Left renal cortex interstitium (tissue), 4 donors: ENCODE measurements around the gene AKR1A1. TPM values are rescaled to one million over a fixed set of nuclear protein-coding genes. Genes with fewer than 3 reads are reported as not detected.
"Not testable (repeated sequence)": the region's sequence is repeated elsewhere in the genome, so short reads cannot be mapped to it uniquely, and the experiment has no call there.

Source experiments
- DNase-seq, 4 donors: peaks; one replicate each; pipeline ENCODE4 v3.0.0-alpha.2; 2013; ENCODE audit warnings: low read depth in 4 of 4, low spot score in 2 of 4, missing footprints in 1 of 4
- polyA plus RNA-seq, 4 donors: library from polyadenylated mRNA; unstranded; fragments of 120-200 nt; gene quantifications; one replicate each; pipeline ENCODE4 v1.2.1, GENCODE V29; 2013; ENCODE audit not compliant: insufficient read length in 4 of 4

The AKR1A1 gene
- 100 to 1,000 TPM; 287 to 318 (median 292) TPM for polyA plus RNA-seq

GRCh38 chr1:45550401-45551351, at the start of gene AKR1A1:
AKR1A1 (plus strand) TSS chr1:45550826; CDS start chr1:45561795, 10,969 bp downstream.
- peak; percentile 80 to 90 (median 88) for DNase-seq

GRCh38 chr1:45501505-45501859, 49.1 kb upstream of the AKR1A1 start:
- DNase-seq = no peak

GRCh38 chr1:45503462-45504360, 46.9 kb upstream of the AKR1A1 start:
- no peak for DNase-seq

GRCh38 chr1:45507195-45507594, 43.4 kb upstream of the AKR1A1 start:
- DNase-seq = no peak

GRCh38 chr1:45507893-45508292, 42.7 kb upstream of the AKR1A1 start:
- no peak for DNase-seq

DNA sequence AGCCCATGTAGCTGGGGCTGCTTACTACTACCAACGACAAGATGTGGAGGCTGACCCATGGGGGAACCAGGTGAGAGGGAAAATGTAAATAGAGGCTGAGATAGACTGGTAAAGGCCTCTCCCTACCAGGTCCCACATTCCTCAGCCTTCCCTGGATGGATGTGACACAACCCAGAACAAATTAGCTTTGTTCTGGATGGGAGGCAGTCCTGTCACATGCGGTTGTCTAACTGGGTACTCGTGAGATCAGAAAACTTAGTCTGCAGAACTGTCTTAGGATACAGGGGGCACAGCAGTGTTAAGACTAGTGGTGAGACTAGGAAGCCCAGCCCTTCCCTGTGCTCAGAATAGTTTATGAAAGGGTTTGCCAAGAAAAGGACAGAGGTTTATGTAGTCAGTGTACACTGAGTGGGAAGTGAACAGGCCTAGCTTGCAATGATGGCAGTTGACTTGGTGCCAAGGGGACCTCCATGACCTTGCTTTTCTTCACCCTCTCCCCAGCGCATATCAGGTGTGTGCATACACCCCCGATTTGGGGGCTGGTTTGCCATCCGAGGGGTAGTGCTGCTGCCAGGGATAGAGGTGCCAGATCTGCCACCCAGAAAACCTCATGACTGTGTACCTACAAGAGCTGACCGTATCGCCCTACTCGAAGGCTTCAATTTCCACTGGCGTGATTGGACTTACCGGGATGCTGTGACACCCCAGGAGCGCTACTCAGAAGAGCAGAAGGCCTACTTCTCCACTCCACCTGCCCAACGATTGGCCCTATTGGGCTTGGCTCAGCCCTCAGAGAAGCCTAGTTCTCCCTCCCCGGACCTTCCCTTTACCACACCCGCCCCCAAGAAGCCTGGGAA, 42.1 kb upstream of the AKR1A1 start:
- no peak for DNase-seq

DNA sequence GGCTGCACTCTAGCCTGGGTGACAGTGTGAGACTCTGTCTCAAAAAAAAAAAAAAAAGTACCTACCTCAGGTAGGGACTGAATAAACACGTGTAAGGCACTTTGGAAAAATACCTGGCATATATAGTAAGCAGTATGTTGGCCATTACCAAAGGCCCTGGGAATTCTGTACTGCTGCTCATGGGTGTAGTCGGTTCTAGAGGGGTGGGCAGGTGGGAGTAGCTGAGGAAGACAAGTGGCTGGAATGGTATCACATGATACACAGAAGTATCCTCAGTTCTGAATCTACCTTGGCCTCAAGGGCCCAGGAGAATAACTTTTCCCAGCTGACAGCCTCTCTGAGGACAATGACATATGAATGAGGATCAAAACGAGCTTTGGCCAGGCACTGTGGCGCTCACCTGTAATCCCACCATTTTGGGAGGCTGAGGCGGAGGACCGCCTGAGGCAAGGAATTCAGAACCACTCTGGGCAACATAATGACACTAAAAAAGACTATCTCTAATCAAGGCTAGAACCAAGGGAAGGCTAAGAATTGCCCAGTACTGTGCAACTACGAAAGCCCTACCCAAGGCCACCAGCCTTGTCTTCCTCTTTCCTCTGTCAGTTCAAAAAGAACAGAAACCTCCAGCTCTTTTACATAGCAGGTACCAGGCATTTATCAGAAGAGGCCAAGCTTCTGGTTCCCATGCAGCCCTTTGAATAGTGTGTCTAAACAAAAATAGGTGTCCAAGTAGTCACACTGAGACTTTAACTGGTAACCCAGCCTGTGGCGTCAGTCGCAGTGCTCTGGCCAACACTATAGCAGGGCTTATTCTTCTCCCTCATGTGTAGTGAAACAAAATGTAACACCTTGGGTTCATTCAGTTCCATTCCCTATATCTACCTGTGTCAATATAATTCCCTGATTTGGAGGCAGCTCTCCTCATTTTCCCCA, 40.3 kb upstream of the AKR1A1 start:
- DNase-seq = no peak

DNA sequence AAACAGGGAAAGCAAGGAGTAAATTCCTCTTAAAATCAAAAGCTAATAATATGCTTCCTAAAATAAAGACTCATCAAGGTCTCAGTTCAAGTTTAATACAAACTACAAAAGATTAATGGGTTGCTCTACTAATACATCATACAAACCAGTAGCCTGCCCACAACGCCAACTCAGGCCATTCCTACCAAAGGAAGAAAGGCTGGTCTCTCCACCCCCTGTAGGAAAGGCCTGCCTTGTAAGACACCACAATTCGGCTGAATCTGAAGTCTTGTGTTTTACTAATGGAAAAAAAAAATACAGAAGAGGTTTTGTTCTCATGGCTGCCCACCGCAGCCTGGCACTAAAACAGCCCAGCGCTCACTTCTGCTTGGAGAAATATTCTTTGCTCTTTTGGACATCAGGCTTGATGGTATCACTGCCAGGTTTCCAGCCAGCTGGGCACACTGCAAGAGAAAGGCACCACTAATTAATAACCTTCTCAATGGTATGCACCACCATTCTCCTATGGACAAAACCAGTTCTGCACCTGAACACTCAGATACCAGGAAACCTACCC, 39.6 kb upstream of the AKR1A1 start:
- DNase-seq = no peak

DNA sequence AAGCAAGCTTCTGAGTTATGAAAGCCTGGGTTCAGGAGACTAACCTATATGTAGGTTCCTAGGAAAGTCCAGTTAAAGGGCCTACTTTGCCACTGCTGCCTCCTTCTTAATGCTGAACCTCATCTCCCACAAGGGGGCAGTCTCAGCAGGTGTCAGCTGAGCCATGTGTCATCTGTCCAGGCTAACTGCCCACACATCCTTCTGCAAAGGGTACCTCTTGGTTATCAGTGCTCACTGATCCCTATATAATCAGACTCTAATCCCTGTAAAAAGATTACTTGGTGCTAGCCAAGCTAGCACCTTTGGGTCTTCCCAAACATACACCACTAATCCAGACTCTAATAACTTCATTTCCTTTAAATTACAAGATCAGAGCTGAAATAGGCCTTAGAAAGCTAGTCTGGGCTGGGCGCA, 38.0 kb upstream of the AKR1A1 start:
- no peak for DNase-seq

DNA sequence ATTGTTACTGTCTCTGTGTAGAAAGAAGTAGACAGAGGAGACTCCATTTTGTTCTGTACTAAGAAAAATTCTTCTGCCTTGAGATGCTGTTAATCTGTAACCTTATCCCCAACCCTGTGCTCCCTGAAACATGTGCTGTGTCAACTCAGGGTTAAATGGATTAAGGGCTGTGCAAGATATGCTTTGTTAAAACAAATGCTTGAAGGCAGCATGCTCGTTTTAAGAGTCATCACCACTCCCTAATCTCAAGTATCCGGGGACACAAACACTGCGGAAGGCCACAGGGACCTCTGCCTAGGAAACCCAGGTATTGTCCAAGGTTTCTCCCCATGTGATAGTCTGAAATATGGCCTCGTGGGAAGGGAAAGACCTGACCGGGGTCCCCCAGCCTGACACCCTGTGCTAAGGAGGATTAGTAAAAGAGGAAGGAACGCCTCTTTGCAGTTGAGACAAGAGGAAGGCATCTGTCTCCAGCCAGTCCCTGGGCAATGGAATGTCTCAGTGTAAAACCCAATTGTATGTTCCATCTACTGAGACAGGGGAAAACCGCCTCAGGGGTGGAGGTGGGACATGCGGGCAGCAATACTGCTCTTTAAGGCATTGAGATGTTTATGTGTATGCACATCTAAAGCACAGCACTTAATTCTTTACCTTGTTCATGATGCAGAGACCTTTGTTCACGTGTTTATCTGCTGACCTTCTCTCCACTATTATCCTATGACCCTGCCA, 36.9 kb upstream of the AKR1A1 start:
- not testable (repeated sequence) for DNase-seq

DNA sequence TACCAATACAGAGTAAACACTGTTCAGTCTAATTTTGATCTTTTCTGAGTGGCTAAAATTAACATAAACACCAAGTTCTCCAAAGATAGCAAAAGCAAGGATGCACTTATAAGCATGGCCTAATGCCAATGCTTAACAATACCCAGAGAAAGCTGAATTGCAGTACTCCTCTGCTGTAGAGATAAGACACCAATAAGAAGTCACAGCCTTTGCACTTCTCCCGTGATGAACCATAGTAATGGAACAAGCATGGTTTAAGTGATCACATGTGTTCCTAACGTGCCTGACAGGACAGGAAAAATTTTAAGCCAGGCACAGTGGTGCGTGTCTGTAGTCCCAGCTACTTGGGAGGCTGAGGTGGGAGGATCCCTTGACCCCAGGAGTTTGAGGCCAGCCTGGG, 34.6 kb upstream of the AKR1A1 start:
- no peak for DNase-seq

DNA sequence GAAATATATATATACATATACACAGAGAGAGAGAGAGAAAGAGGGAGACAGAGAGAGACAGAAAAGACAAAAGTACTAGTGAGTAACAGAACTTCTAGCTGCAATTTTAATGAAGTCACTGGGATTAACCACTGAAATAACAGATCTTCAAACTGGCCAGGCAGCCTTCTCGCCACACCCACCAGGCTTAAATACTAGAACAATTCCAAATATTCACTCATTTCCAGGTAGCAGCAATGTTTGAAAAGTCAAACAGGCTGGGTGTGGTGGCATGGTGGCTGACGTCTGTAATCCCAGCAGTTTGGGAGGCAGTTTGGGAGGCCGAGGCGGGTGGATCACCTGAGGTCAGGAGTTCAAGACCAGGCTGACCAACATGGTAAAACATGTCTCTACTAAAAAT, 34.2 kb upstream of the AKR1A1 start:
- DNase-seq = no peak

DNA sequence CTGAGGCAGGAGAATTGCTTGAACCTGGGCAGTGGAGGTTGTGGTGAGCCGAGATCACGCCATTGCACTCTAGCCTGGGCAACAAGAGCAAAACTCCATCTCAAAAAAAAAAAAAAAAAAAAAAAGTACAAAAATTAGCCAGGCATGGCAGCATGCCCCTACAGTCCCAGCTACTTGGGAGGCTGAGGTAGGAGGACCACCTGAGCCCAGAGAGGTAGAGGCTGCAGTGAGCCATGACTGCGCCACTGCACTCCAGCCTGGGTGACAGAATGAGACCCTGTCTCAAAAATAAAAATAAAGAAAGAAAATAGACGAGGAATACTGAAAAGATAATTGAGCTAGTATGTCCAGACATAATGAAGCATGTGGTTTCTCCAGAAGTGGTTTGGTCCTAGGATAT, 32.3 kb upstream of the AKR1A1 start:
- DNase-seq = not testable (repeated sequence)

DNA sequence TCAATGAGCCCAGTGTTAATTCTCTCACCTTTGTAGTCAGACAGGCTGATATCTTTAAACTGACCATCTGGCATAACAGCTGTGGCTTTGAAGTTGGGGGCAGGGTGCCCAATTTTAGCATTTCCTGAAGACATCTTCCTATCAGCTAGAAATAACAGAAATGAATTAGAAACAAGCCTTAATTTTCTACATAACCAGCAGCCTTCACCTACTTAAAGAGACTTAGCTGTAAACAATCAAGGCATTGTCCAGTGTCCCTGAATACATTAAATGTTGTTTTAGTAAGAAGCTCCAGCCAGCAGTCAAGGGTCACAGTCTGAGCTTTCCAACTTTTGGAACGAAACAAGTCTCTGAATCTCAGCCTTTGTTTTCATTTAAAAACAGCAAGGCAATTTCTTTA, 31.7 kb upstream of the AKR1A1 start:
- DNase-seq = no peak

GRCh38 chr1:45519774-45520173, 30.9 kb upstream of the AKR1A1 start:
- DNase-seq = not testable (repeated sequence)

DNA sequence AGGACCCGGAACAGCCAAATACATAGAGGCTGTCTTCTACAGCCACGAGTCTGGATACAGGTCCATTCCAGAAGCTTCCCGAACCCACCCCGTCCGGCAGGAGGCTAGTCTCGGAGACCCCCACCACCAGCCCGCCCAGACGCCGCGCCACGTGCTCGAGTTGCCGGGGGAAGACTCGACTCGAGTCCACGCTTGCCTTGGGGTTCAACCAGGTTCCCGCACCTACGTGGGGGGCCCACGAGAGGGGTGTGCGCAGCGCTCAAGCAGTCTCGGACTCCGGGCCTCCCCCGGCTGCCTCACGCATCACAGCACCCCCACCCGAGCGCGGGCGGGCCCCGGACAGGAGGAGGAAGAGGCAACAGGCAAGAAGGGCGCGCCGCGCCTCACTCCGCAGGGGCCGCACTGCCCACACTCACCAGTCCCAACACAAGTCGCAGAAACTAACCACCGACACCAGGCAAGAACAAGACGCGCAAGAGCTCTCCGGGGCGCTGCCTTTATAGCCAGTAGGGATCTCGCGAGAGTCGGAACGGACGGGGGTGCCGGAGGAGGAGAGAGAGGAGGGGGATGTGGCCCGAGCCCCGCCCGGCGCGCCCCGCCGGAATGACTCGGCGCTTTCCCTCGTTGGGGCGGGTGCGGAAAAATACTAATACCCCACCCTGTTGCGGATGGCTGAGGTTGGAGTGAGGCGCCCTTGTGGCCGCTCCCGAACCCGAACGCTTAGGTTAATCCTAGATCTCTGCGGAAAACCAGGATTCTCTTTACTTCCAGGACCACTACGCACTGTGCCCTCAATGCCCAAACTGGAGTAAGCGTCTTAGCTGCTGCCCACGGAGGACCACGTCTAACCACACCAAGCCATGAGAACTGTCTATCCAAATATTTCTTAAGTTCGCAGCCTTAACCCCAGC, 29.0 kb upstream of the AKR1A1 start, which contains the start of gene PRDX1:
TSS of gene PRDX1 (minus strand) at position 472 of the 911 bp plus-strand sequence. CDS start 2,841 bp downstream, outside the sequence.
- peak; percentile 90 to 96 (median 92) for DNase-seq
